ENCODE measurements around the gene DDX56. TPM values are rescaled to one million over a fixed set of nuclear protein-coding genes. Genes with fewer than 3 reads are reported as not detected.
A peak's percentile ranks its signal among the peaks of the same experiment; 100 is the strongest.

Gene DDX56
- polyA plus RNA-seq, 3 donors = 32.2 to 69.3 (median 33.9) TPM

DNA sequence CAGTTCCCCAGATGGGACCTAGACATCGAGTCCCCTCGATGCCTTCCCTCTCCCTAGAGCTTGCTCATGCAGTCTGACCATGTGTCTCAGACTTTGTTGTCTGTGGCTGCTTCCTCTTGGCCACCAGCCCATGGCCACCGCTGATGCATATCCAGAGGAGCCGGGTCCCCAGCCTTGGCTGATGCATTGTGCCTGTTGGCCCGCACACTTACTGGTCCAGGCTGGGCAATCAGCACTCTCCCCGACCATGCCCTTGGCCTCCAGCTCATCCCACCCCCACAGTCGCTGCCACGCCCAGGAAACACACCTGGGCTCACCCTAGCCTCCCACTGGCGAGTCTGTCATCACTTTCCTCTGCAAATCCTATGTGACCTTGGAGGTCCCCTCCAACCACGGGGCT, 42.7 kb downstream of the DDX56 start:
- Mint-ChIP-seq H3K36me3 (no peaks in the 10 kb centered on the region), H3K9me3 (peaks cover 4 to 23% (median 16%) of the 10 kb centered on the region in 7 donors), H3K4me3 (no peak overlapping the region), H3K27me3 (ENCODE audit: low read depth in 3 of 3) (peaks cover 4 to 6% (median 5%) of the 10 kb centered on the region in 3 donors), H3K27ac (peak overlapping the region in 2 of 7 donors; percentile 37 to 44), H3K4me1 (no peaks in the 10 kb centered on the region)
- DNase-seq = no peak
- Histone ChIP-seq H3K27me3 (ENCODE audit: control insufficient read depth in 2 of 2, insufficient read depth in 2 of 2, low read length in 2 of 2) (no peaks in the 10 kb centered on the region), H3K27ac (ENCODE audit: low read depth in 1 of 2, low read length in 2 of 2) (no peak overlapping the region), H3K4me3 (replicated peaks in 1 of 3; ENCODE audit: low read depth in 2 of 3, low read length in 3 of 3) (no peak overlapping the region), H3K4me2 (replicated peaks; ENCODE audit: extremely low read depth, low read length, poor library complexity, severe bottlenecking) (no peak overlapping the region), H3K4me1 (ENCODE audit: control insufficient read depth in 1 of 2, insufficient read depth in 2 of 2, low read length in 2 of 2) (no peaks in the 10 kb centered on the region), H3K9ac (ENCODE audit: insufficient read depth, low read length, poor library complexity, severe bottlenecking) (no peak overlapping the region), H4K20me1 (ENCODE audit: insufficient read depth, low read length) (no peaks in the 10 kb centered on the region), H3K79me2 (ENCODE audit: insufficient read depth, low read length) (no peaks in the 10 kb centered on the region), H2AFZ (ENCODE audit: insufficient read depth, low read depth, low read length, poor library complexity, severe bottlenecking) (no peak overlapping the region), H3K9me3 (replicated peaks in 1 of 2; ENCODE audit: control insufficient read depth in 1 of 2, insufficient read depth in 1 of 2, low read length in 2 of 2) (peaks cover 7 to 20% of the 10 kb centered on the region in 2 donors), H3K36me3 (replicated peaks in 1 of 2; ENCODE audit: control insufficient read depth in 1 of 2, insufficient read depth in 2 of 2, low read length in 2 of 2) (no peaks in the 10 kb centered on the region)
- 83% methylated on average over 10 of the region's 10 CpGs for WGBS (ENCODE audit: insufficient coverage)
- intact Hi-C loops (cut with micrococcal nuclease) = no loop called here
- TF ChIP-seq, protein P1, sequence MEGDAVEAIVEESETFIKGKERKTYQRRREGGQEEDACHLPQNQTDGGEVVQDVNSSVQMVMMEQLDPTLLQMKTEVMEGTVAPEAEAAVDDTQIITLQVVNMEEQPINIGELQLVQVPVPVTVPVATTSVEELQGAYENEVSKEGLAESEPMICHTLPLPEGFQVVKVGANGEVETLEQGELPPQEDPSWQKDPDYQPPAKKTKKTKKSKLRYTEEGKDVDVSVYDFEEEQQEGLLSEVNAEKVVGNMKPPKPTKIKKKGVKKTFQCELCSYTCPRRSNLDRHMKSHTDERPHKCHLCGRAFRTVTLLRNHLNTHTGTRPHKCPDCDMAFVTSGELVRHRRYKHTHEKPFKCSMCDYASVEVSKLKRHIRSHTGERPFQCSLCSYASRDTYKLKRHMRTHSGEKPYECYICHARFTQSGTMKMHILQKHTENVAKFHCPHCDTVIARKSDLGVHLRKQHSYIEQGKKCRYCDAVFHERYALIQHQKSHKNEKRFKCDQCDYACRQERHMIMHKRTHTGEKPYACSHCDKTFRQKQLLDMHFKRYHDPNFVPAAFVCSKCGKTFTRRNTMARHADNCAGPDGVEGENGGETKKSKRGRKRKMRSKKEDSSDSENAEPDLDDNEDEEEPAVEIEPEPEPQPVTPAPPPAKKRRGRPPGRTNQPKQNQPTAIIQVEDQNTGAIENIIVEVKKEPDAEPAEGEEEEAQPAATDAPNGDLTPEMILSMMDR (IDR thresholded peaks at IDR 0.05) = no peak

DNA sequence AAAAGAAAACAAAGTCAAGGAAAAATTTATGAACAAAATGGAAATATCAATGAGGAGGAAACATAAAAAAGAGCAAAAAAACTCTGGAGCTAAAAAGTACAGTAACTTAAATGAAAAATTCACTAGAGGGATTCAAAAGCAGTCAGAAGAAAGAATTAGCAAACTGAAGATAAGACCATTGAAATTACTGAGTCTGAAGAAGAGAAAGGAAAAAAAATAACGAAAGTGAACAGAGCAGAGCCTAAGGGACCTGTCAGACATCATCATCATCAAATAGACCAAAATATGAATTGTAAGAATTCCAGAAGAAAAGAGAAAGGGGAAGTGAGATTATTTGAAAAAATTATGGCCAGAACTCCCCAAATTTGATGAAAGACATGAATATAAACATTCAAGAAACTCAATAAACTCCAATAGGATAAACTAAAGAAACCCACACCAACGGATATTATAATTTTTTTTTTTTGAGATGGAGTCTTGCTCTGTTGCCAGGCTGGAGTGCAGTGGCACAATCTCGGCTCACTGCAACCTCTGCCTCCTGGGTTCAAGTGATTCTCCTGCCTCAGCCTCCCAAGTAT, 48.8 kb downstream of the DDX56 start:
- H3K9me3 ChIP-seq (replicated peaks in 1 of 2; ENCODE audit: control insufficient read depth in 1 of 2, insufficient read depth in 1 of 2, low read length in 2 of 2) = peaks cover 11 to 33% of the 10 kb centered on the region in 2 donors

More for the DNA sequence above, 48.8 kb downstream of the DDX56 start:
- Histone ChIP-seq H2AFZ (ENCODE audit: insufficient read depth, low read depth, low read length, poor library complexity, severe bottlenecking) (no peak overlapping the region), H4K20me1 (ENCODE audit: insufficient read depth, low read length) (no peaks in the 10 kb centered on the region), H3K4me2 (replicated peaks; ENCODE audit: extremely low read depth, low read length, poor library complexity, severe bottlenecking) (no peak overlapping the region), H3K79me2 (ENCODE audit: insufficient read depth, low read length) (no peaks in the 10 kb centered on the region), H3K27ac (ENCODE audit: low read depth in 1 of 2, low read length in 2 of 2) (no peak overlapping the region), H3K27me3 (ENCODE audit: control insufficient read depth in 2 of 2, insufficient read depth in 2 of 2, low read length in 2 of 2) (no peaks in the 10 kb centered on the region), H3K4me3 (replicated peaks in 1 of 3; ENCODE audit: low read depth in 2 of 3, low read length in 3 of 3) (no peak overlapping the region), H3K4me1 (ENCODE audit: control insufficient read depth in 1 of 2, insufficient read depth in 2 of 2, low read length in 2 of 2) (no peaks in the 10 kb centered on the region), H3K36me3 (replicated peaks in 1 of 2; ENCODE audit: control insufficient read depth in 1 of 2, insufficient read depth in 2 of 2, low read length in 2 of 2) (no peaks in the 10 kb centered on the region), H3K9ac (ENCODE audit: insufficient read depth, low read length, poor library complexity, severe bottlenecking) (no peak overlapping the region)
- no CpG with 5 or more reads among the region's 3 CpGs for WGBS (ENCODE audit: insufficient coverage)
- Mint-ChIP-seq H3K4me3 (no peak overlapping the region), H3K36me3 (no peaks in the 10 kb centered on the region), H3K4me1 (no peaks in the 10 kb centered on the region), H3K27ac (no peak overlapping the region), H3K27me3 (ENCODE audit: low read depth in 3 of 3) (peaks cover 3 to 5% (median 3%) of the 10 kb centered on the region in 3 donors), H3K9me3 (peaks cover 13 to 38% (median 32%) of the 10 kb centered on the region in 7 donors)
- TF ChIP-seq, protein P1 (IDR thresholded peaks at IDR 0.05) = no peak
- DNase-seq = no peak
- intact Hi-C loops (cut with micrococcal nuclease) = no loop called here

Data from CD14-positive monocyte (primary cell).